ENCODE results near the gene STRN3. TPM values are rescaled to one million over a fixed set of nuclear protein-coding genes. Genes with fewer than 3 reads are reported as not detected.
A peak's percentile ranks its signal among the peaks of the same experiment; 100 is the strongest.

Gene STRN3
- total RNA-seq, 1 experiment from 2014 or later, result 52.1 TPM

GRCh38 chr14:31003284-31003683 lies 22.9 kb downstream of the STRN3 start:
- Histone ChIP-seq H3K56ac (ENCODE audit: insufficient read length, low read depth, low read length) (no peak overlapping the region), H3K14ac (ENCODE audit: insufficient read depth, low read length) (no peak overlapping the region), H2AK5ac (ENCODE audit: insufficient read length, low read length) (no peak overlapping the region), H4K20me1 (ENCODE audit: control insufficient read depth, insufficient read depth, insufficient read length) (no peaks in the 10 kb centered on the region), H3K79me2 (ENCODE audit: insufficient read depth, low read length) (peaks cover 20% of the 10 kb centered on the region; the same call in 1 of the 2 replicates), H3K23ac (ENCODE audit: insufficient read length, low read depth, low read length) (no peak overlapping the region), H3K4me2 (ENCODE audit: insufficient read depth, insufficient read length, low read length) (no peak overlapping the region), H2BK120ac (ENCODE audit: low read depth, low read length, poor library complexity, severe bottlenecking) (no peak overlapping the region), H2BK20ac (ENCODE audit: low read depth, low read length, poor library complexity, severe bottlenecking) (no peak overlapping the region), H3K18ac (ENCODE audit: insufficient read length, low read depth, low read length) (no peak overlapping the region), H3K4ac (ENCODE audit: low read depth, low read length) (no peak overlapping the region), H3K27ac (ENCODE audit: insufficient read length, low read depth, low read length) (no peak overlapping the region), H3K27me3 (ENCODE audit: insufficient read depth, low read length) (no peaks in the 10 kb centered on the region), H2BK15ac (ENCODE audit: low read depth, low read length) (no peak overlapping the region), H2BK5ac (ENCODE audit: insufficient read length, low read length) (no peak overlapping the region), H2AFZ (ENCODE audit: low read length) (no peak overlapping the region), H3K23me2 (ENCODE audit: insufficient read length, low read depth, low read length, poor library complexity, severe bottlenecking) (no peaks in the 10 kb centered on the region), H3K79me1 (ENCODE audit: insufficient read depth, low read depth, low read length, poor library complexity, severe bottlenecking) (peaks cover 19% of the 10 kb centered on the region), H4K5ac (ENCODE audit: insufficient read length, low read depth, low read length) (no peak overlapping the region), H4K91ac (ENCODE audit: insufficient read length, low read depth, low read length) (no peak overlapping the region), H3T11ph (ENCODE audit: low read length) (no peak overlapping the region), H3K4me1 (ENCODE audit: insufficient read depth, low read length) (peaks cover 2% of the 10 kb centered on the region), H3K9ac (ENCODE audit: extremely low read depth, insufficient read length, low read length) (no peak overlapping the region), H4K8ac (replicated peaks; ENCODE audit: insufficient read length, low read depth, low read length) (no peak overlapping the region), H3K9me3 (ENCODE audit: control insufficient read depth, low read depth, low read length) (no peaks in the 10 kb centered on the region), H2BK12ac (ENCODE audit: insufficient read length, low read depth, low read length) (no peak overlapping the region)
- no peak overlapping the region for H3K4me3 Mint-ChIP-seq
- no peaks in the 10 kb centered on the region for H3K27me3 Mint-ChIP-seq (ENCODE audit: low read depth)
- peaks cover 34 to 53% of the 10 kb centered on the region in 2 experiments for H3K4me1 Mint-ChIP-seq
- peaks cover 8 to 12% of the 10 kb centered on the region in 2 experiments; a peak in 2 of 5 replicates for H3K9me3 Mint-ChIP-seq
- no peak for TF ChIP-seq CTCF (conservative IDR thresholded peaks at IDR 0.05)
- WGBS (ENCODE audit: extremely low coverage, insufficient read length, low lambda C conversion rate), result no CpG with 5 or more reads among the region's 3 CpGs
- peak overlapping the region; percentile 16 to 73 (median 47); a peak in 4 of 7 replicates for H3K27ac Mint-ChIP-seq
- DNase-seq, result no peak
- peaks cover 6 to 37% (median 23%) of the 10 kb centered on the region in 3 experiments; a peak in 6 of 7 replicates for H3K36me3 Mint-ChIP-seq (ENCODE audit: insufficient read depth in 1 of 3, low read depth in 3 of 3)

All from H9 (cell line).